Activated CD4-positive, alpha-beta T cell treated with anti-CD3 and anti-CD28 coated beads for 1 hour (primary cell): ENCODE data around the gene LRP1B.

ENCODE experiments used
- DNase-seq: peaks from one replicate; pipeline ENCODE4 v3.0.0-alpha.2; 2020

LRP1B gene

GRCh38 chr2:141384676-141385075 lies 746.1 kb downstream of the LRP1B start:
- DNase-seq = no peak

- DNase-seq = no peak
Observed at GRCh38 chr2:141381946-141382345, 748.9 kb downstream of the LRP1B start.

GRCh38 chr2:141380008-141380979 lies 750.5 kb downstream of the LRP1B start:
- no peak for DNase-seq

DNA sequence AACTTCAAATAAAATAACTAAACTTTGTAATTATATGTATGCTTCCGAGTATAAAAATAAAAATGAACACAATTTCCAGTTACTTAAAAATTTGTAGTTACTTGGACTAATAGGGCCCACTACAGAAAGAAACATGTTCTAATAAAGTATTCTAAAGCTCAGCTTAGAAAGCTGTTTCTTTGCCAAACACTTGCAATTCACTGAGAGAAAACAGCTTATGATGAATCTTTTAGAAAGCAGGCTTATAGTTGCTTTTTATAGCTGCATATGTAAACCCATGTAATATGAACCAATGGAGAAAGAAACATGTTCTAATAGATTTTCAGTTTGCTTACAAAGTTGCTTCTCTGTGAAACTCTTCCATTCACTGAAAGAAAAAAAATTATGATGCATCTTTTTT lies 766.0 kb downstream of the LRP1B start:
- DNase-seq = no peak

DNA sequence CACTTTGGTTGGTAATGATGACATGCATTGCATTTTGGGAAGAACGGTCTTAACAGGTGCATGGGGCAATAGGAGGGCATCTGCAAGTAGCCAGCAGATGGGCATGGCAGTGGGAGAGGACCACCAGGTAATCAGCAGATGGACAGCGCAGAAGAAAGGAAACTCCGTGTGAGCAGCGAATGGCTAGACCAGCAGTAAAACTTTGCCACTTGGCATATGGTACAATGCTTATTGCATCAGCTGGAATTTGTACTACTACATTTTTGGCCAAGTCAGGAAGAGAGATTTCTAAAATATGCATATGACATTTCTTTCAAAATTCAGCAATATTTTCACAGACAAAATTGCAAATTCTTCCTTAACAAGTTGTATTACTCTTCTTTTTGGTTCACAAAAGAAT lies 768.5 kb downstream of the LRP1B start:
- no peak for DNase-seq

DNA sequence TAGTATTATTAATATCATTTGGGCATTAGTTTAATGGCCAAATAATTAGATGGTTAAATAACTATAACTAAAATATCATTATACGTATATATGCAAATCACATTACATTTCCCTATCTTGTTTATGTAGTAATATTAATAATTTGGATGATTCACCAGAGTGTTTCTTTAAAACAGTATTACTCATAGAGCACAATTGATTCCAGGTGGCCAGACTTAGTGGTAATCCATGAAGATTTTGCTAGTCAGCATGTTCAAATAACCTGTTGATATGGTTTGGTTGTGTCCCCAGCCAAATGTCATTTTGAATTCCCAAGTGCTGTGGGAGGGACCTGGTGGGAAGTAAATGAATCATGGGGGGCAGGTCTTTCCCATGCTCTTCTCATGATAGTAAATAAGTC lies 782.3 kb downstream of the LRP1B start:
- no peak for DNase-seq

DNA sequence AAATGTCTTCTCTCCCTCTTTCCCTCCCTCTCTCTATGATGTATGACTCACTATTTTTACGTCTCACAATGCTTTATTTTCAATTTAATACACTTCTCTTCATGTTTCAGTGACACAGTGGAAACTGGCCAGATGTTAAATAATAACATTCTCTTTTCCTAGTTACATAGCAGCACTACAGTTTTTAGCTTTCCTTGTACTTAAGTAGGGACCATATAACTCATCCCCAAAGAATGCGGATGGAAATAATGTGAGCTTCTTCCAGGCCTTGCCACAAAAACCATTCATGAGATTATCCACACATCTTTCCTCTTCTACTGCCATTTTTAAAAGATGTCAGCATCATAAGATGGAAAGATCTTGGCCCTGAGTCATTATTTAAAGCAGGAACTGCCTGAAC lies 789.4 kb downstream of the LRP1B start:
- DNase-seq = no peak

DNA sequence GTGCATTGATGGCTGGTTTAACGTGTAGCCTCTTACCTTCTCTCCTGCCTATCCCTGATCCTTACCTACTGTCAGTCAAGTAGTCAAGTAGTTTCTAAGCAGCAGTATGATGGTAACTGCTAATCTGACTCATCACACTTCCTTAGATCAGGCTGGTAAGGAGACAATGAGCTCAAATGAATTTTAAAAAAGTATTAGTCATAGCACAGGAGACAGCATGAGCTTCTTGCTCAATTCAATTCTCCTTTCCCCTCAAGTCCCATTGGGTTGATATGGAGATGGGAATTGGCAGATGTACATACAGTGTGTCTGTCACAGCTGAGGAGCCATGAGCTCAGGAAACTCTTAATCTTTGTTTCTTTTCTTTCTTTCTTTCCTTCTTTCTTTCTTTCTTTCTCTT lies 799.7 kb downstream of the LRP1B start:
- DNase-seq = no peak

DNA sequence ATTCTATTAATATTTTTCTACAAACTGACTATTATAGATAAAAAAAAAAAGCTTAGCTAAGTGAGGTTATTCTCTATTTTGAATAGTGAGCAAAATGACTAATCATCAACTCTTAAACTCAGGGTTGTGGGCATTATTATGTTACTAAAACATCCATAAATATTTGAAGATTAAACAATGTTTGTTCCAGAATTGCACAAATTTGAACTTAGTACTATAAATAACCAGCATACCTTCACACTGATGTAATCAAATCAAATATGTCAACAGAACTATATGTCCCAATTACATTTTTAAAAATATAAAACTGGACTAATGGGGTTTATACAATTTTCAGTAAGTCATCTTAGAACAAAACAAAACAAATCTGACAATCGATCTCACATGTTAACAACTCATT lies 800.9 kb downstream of the LRP1B start:
- DNase-seq = no peak

- DNase-seq = no peak
Observed at GRCh38 chr2:141323571-141323970, 807.2 kb downstream of the LRP1B start.

DNA sequence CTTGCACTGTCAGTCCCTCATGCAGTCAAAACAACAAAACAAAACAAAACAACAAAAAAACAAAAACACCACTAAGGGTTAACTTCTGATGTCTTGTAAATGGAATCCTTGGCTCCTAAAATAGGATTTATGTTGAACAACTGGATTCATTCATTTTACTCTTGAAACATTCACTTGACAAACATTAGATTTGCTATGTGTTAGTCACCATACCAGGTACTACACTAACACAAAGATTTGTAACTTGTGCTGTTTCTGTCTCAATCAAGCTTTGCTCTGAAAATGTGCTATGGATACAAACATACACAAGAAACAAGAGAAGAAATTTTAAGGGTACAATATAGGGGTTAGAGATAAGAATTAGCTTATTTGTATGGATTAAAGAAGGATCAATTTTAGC lies 812.8 kb downstream of the LRP1B start:
- DNase-seq = no peak

GRCh38 chr2:141316606-141317005 lies 814.2 kb downstream of the LRP1B start:
- DNase-seq = no peak

- DNase-seq = no peak
Observed at GRCh38 chr2:141316103-141316502, 814.7 kb downstream of the LRP1B start.

- no peak for DNase-seq
Observed at GRCh38 chr2:141313972-141314371, 816.8 kb downstream of the LRP1B start.

- DNase-seq = no peak
Observed at GRCh38 chr2:141311430-141311829, 819.4 kb downstream of the LRP1B start.

DNA sequence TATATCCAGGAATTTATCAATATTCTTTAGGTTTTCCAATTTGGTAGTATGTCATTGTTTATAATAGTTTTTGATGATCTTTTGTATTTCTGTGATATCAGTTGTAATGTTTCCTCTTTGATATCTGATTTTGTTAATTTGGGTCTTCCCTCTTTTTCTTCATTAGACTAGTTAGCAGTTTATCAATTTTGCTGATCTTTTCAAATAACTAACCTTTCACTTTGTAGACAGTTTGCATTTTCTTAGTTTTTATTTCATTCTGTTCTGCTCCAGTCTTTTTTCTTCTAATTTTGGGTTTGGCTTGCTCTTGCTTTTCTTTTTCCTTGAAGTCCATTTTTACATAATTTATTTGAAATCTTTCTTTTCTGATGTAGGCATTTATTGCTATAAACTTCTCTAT lies 824.4 kb downstream of the LRP1B start:
- DNase-seq = no peak

DNA sequence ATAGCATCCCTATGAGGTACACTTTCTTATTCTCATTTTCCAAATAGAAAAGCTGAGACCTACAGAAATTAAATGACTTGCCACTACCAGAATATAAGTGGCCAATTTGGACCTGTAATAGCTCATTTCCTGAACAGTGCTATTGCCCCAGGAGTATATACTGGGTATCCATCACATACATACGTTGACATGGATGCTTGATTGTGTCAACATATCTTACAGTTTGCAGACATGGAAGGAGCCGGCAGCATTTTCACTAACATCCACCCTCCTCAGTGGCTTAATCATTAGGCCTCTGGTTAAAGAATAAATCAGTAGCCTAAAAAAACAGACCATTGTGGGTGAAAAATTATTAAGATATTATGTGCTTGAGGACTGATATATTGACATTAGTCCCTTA lies 829.3 kb downstream of the LRP1B start:
- DNase-seq = no peak

DNA sequence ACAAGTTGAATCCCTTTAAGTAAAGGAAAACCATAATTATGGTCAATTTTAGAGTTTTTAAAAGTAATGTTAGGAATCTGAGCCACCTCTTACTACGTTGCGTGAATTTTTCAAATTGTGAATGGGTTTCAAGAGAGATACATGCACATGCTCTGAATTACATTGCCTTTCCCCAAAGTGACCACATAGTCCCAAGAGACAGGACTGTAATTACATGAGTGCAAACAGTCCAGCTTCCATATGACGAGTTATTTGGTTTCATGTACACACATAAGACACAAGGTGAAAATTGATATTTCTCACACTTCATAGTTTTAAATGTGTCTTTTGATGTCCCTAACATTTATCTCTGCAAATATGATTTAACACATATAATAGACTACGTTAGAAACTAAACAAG lies 850.8 kb downstream of the LRP1B start:
- no peak for DNase-seq

- DNase-seq = no peak
Observed at GRCh38 chr2:141271346-141271745, 859.5 kb downstream of the LRP1B start.

- DNase-seq = no peak
Observed at GRCh38 chr2:141264848-141265247, 866.0 kb downstream of the LRP1B start.

GRCh38 chr2:141260911-141261310 lies 869.9 kb downstream of the LRP1B start:
- no peak for DNase-seq

DNA sequence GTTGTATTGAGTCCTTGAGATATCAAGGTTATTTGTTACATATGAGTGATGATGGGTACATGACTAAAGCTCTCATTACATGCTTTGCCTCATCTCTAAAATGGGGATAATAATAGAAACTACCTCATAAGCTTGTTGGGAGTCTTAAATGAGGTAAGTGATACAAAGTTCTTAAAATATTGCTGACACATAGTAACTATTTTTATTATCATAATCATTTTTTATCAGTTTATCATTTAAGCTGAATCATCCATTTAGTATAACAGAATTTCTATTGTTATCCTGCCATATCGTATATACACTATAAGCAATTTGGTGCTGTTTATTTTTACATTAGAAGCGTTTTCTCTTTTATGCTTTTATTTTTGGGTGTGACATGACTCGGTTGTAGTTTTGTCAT lies 871.1 kb downstream of the LRP1B start:
- no peak for DNase-seq

- DNase-seq = no peak
Observed at GRCh38 chr2:141242008-141242407, 888.8 kb downstream of the LRP1B start.

DNA sequence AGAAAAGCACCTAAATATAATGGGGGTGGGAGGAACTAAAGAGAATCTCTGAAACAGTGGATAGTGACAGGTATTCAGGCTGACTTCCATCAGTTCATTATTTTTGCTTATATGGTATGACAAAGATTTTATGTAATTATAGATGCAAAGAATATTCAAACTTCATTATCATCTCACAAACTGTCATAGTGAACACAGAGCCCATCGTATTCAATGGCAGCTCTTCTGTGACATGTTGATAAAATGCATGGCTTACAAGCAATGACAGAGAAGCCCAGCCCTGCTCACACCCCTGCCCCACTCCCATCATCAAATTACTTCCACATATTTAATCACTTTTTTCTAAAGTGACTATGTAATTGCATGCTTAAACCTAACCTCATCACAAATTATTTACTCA lies 904.3 kb downstream of the LRP1B start:
- no peak for DNase-seq

GRCh38 chr2:141207036-141207385 lies 923.8 kb downstream of the LRP1B start:
- DNase-seq = no peak
